ENCODE measurements around the gene ZNF175.

The ZNF175 gene

DNA sequence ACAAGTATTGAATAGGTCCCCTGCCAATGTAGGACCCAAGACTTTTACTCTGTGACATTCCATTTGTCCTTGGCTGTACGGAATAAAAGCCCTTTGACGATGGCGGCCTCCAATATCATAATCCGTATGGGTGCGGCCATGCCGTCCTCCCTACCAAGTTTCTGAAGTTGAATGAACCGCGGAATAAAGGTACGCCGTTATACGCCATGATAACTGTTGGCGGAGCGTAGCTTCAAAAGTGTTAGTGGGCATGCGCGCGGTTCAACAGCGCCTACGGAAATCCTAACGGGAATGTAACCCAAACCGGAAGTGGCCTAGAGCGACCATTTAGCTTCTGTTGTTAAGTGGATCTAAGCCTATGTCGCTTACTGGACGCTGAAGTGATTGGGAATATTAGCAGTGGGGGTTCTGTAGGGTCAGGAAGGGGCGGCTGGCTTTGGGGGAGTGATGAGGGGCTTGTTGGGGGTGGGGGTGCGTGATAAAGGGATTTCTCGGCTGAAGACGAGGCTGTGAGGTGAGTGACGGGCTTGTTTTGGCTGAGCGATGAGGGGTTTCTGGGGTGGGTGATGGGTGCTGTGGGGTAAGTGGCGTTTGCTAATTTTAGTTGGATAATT is at the start of gene ZNF175:
Gene ZNF175 (plus strand): TSS at position 322 of the 614 bp plus-strand sequence. CDS start 2,047 bp downstream, outside the sequence.
- DNase-seq (ENCODE audit: low read depth) = peak; percentile 78

DNA sequence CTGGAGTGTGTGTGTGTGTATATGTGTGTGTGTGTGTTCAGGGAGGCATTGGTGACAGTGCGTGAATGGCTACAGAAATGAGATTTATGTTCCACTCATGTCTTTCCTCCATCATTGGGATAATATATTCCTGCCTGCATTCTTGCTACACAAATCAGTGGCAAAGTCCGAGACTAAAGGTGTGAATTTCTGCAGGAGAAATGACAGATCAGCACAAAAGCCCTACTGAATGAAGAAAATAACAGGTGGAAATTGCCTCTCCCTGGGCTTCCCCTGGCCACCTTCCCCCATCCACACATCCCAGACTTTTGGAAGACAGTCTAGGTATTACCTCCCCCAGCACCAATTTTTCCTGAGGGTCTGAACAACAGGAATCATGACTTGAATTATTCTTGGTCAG is 49.7 kb upstream of the ZNF175 start:
- no peak for DNase-seq (ENCODE audit: low read depth)

DNA sequence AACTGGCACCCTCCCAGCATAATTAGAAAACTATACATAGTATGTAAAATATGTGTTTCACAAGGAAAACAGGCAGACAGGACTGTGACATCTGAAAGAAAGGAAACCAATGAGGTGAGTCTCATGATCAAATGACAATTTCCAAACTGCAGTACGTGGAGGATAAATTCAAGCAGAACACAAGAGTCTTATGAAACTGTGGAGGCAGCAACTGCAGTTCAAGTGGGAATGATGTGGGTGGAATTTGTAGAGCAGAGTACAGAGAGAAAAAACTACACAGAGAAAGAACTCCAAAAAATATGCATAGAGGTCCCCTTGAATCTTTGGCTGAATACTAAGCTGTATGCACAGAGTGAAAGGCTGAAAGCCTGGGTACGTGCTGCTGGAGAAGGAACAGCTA is 49.3 kb upstream of the ZNF175 start:
- DNase-seq (ENCODE audit: low read depth) = no peak

DNA sequence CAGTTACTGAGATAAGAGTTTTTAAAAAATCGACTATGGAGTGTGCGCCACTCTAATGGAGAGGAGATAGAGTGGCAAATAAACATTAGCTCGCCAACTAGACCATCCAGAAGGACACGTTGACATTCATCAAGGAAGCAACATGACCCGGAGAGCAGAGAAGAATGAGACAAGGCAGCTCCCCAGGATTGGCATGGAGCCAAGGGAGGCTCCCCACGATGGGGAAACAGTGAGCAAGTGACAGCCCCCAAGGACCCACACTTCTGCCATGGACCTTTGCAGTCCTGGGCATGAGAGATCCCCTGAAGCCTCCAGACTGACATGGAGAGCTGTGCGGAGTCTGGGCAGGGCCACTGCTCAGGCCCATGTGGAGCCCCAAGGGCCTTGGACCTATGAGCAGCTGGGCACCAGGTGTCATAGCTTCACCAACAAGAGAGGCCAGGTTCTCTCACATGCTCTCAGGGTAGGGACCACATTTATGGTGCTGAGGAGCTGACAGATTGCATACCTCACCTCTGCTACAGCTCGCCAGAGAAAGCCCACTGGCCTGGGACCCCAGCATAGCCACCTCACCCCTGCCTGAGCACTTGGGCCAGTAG is 46.3 kb upstream of the ZNF175 start:
- DNase-seq (ENCODE audit: low read depth) = no peak

DNA sequence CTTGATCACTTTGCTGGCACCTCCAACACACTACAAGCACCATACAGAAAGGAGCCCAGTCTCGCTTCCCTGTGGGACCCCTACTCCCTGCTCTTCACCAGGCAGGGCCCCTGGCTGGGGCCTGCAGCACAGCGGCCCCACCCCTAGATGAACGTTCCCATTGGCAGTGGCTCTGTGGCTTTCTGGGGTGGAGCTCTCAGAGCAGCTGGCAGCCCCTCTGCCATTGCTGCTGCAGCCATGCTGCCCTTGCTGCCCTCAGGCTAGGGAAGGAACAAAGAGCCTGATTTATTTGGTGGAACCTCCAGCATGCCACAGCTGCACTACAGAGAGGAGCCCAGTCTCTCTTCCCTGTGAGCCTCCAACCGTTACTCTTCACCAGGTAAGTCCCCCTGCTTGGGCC is 45.4 kb upstream of the ZNF175 start:
- no peak for DNase-seq (ENCODE audit: low read depth)

DNA sequence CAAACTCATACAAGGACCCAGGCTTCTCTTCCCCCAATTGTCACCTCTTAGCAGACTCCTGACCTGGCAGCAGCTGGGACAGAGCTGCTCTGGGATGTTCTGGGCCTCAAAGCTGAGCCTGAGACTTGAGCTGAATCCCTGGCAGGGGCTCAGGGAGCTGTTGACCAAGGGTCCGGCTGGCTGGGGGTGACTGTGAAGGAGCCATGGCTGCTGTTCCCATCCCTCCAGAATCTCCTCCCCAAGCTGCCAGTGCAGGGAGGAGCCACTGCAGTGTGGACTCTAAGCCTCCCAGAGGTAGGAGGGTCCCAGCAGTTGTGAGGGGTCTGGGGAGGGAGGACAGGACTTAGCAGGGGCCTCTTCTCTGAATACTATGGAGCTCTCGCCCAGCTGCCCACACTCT is 41.8 kb upstream of the ZNF175 start:
- no peak for DNase-seq (ENCODE audit: low read depth)

DNA sequence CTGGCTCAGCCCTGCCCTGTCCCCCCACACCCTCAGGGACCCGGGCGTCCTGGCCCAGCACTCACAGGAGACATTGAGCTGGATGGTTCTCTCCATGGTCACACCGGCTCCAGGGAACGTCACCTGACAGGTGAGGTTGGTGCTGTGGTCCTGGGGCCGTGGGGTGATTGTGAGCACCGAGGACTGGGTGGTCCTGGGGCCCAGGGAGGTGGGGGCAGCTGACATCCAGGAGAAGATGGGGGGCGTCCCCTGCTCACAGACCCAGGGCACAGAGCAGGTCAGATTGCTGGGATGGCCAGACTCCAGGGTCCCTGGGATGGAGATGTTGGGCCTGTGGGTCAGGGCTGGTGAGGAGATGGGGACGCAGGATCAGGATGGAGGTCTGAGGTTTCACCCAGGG is 40.5 kb upstream of the ZNF175 start:
- DNase-seq (ENCODE audit: low read depth) = no peak

DNA sequence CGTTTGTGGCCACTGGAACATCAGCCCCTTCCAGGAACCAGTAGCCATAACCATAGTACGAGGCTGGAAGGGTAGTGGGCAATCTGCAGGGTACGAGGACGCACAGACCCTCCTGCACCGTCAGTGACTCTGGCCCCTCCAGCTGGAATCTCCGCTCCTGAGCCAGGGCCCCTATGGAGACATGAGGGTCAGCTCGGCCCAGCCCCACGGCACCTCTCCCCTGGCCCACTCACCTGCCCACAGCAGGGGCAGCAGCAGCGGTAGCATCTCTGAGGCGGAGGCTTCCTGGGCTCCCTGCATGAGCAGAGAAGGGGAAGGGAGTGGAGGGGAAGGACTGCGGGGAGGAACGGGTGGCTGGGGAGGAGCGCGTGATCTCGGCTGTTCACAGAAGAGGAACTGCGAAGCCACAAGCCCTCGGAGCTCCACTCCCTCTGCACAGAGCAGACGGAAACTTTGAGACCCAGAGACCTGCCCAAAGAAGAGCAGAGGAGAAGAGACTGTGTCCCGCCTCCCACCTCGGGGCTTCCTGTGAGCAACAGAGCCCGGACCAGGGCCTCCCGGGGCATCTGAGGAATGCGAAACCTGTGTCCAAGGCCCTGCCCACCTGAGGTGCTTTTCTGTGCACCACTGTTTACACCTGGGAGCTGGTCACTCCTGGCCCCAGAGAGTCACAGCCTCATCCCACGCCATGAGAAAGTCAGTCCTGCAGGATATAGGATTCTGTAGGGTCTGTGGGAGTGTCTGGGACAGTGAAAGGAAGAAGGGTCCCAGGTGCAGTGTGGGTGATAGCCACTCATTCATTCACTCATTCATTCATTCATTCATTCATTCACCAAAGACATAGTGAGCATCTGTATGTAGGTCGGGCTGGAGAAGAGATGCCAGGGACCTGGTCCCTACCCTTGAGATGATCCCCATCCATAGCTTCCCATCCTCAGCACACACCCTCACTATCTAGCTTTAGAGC is 39.5 kb upstream of the ZNF175 start, which contains the start of gene SIGLEC6:
Gene SIGLEC6 (minus strand): TSS at position 322 of the 967 bp plus-strand sequence. CDS start 22 bp downstream, at position 300.
- no peak for DNase-seq (ENCODE audit: low read depth)

DNA sequence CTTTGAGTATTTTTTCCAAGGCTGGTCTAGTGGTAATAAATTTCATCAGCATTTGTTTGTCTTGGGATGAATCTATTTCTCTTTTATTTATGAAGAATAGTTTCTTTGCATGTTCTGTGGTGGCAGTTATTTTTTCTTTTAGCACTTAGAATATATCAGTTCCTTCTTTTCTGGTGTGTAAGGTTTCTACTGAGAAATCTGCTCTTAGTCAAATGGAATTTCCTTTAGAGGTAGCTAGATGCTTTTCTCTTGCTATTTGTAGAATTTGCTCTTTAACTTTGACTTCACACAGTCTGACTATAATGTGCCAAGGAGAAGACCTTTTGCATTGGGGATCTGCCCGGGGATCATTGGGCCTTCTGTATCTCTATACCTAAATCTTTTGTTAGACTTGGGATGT is 35.5 kb upstream of the ZNF175 start:
- no peak for DNase-seq (ENCODE audit: low read depth)

DNA sequence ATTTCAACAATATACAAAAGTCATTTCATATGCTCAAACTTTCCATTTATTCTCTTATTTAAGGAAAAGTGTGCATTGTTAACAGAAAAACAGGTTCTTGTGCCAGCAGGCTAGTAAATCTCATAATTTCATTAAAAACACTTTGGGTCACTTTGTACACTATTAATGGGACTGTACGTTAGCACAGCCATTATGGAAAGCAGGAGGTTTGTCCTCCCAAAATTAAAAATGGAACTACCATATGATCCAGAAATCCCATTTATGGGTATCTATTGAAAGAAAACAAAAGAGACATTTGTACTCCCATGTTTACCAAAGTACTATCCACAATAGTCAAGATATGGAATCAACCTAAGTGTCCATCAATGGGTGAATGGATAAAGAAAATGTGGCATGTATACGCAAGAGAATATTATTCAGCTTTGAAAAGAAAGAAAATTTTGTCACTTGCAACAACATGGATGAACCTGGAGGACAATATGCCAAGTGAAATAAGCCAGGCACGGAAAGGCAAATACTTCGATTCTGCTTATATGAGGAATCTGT is 31.2 kb upstream of the ZNF175 start:
- no peak for DNase-seq (ENCODE audit: low read depth)

DNA sequence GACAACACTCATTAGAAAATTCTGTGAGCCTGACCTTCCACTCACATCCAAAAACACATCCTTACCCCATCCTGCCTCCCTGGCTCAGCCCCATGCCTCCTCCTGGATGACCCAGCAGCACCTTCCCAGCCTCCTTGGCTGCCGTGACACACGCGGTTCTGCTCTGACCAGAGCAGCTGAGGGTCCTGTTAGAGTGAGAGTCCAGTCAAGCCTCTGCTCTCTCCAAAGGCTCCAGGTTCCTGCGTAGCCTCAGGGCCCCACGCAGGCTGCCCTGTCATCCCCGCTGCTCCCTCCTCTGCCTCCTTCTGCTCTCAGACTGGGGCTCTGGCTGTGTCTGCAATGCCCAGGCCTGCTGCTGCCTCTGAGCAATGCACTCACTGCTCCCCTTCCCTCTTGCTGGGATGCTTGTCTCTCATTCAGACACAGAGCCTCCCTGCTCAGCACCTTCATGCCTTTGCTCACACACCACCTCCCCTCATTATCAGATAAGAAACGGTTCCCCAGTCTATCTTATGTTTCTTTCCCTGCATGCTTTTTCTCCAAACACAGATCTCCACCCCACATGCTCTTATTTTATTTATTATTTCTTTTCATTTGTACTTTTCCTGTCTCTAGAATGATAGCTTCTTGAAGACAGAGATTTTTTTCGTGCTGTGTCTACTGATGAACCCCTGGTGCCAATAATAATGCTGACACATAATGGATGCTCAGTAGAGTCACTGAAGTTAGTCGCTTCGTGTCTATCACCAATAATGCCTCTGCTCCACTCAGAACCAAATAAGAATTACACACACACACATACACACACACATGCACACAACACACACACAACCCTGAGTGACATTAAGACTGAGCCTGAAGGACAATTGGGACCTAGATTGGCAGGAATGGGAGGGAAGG is 29.4 kb upstream of the ZNF175 start:
- DNase-seq (ENCODE audit: low read depth) = no peak

DNA sequence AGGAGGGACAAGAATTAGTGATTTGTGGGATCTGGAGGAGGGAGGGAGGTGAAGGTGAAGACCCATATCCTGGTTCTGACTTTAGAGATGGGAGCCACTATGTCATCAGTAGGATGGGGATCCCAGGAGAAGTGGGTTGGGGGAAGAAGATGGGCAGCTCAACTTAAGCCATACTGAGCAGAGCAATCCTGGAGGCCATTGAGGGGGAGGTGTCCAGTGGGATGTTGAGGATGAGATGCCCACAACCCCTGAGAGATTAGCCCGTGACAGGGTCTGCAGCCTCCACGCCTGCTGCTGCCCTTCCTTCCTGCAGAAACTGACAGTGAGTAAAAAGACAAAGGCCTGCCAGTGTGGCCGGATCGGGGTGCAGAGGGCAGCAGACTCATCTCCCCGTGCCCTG is 28.4 kb upstream of the ZNF175 start:
- no peak for DNase-seq (ENCODE audit: low read depth)

DNA sequence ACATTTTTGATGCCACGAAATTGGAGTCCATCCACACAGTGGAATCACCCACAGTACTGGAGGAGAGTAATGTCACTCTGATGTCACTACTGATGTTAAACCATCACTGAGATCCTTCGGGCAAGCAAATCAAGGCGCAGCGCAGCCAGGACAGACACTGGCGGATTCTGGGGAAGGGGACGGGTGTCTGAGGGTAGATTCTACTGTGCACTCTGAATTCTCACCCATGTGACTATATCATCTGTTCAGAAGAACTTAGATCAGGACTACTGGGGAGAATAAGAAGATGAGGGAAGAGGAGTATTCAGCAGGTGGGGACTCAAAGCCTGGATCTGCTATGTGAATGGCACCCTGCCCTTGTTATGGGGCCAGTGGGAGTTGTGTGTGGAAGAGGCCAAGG is 27.0 kb upstream of the ZNF175 start:
- DNase-seq (ENCODE audit: low read depth) = no peak

DNA sequence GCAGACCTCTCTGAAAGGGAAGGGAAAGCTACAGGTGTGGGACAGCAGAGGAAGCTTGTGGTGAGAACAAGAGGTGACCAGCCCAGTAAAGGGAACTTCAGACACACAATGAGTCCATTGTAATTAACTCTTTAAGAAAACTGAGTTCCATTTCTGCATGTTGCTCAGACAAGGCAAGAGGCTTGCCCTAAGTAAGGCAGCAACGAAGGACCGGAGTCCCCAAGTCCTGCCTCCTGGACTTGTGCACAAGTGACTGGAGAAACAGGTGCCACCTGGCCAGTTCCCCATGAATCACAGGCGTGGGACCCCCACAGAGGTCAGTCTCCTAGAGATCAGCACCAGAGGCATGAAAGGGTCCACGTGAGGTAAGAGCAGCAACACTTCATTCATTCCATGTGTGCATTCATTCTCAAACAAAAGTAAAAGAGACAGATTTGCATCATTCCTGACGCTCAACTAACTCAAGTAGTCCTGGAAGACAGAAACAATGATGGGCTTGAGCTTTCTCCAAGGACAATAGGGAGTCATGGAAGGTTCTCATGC is 24.9 kb upstream of the ZNF175 start:
- DNase-seq (ENCODE audit: low read depth) = no peak

DNA sequence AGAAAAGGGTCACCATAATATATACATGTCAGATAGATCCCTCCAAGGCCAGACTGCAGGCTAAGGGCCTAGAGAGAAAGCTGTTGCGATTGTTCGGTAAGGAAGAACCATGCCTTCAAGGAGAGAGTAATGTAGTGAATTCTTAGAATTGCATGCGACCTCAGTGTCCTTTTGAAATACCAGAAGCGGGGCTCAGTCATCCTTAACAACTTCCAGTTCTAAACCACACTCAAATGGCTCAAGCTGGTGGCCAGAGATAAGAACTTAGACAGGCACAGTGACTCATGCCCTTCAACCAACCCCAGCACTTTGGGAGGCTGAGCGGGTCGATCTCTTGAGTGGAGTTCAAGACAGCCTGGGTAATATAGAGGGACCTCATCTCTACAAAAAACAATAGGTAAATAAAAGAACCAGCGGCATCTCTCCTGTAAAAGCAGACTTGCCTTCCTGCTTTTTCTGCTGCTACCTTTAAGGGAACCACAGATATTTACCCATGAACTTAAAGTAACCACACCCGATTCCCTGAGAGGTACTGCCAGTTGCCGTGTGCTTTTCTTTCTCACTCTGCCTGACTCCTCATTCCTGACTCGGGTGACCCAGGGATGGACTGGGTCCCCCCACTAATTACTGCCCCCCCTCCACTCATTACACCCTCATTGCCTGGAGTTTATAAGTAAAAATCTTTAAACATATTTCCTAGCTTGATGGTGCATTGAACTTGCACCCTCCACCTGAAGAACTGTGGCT is 24.3 kb upstream of the ZNF175 start:
- DNase-seq (ENCODE audit: low read depth) = no peak

DNA sequence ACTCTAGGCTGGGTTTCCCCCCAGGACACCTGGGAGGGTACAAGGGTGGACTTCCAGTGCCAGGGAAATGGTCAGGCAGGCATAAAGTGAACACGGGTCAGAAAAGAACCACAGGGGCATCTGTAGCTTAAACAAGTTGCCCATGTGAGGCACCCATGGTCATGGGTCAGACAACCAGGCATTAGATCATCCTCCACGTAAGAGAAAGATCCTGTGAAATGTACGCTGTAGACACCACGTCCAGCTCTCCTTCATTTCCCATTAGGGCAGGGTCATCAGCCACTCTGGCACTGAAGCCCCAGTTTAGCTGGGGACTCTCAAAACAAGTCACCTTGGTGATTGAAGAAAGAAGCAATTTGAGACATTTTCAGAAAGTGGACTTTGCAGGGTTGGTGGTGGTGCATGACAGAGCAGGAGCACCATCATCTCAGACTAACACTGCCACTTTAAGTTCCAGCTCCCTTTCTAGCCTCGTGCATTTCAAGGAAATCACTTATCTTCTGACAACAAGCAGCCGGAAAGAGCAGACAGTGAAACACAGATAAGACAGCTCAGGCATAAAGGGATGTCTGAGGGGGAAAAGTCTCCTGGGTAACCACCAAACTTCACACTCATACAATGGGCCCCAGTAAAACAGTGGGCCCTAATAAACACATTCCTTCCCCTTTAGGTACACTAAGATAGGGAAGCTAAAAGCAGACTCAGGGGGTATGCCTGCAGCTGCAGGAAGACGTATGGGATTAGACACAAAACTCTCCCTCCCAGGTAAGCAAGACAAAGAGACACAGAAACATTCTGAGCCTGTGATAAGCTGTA is 23.5 kb upstream of the ZNF175 start:
- no peak for DNase-seq (ENCODE audit: low read depth)

DNA sequence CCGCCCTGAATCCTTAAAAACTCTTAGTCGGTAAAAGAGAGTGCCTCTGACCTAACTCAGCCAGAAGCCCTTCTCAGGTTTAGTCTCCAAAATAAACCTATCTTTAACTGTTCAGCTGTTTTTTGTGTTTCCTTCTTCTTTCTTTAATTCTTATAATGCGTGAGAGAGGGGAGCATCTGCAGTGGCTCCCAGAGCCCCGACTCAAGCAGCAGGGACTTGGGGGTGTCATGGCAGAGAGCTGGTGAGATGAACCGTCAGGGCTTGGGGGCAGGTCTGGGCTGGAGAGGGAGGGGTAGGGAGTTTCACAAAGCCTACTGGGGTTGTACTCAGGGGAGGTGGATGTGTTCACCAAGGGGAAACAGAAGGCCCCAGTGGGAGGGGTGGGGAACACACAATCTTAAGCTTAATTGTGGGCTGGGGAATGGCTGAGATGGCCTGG is 22.9 kb upstream of the ZNF175 start:
- DNase-seq (ENCODE audit: low read depth) = no peak

DNA sequence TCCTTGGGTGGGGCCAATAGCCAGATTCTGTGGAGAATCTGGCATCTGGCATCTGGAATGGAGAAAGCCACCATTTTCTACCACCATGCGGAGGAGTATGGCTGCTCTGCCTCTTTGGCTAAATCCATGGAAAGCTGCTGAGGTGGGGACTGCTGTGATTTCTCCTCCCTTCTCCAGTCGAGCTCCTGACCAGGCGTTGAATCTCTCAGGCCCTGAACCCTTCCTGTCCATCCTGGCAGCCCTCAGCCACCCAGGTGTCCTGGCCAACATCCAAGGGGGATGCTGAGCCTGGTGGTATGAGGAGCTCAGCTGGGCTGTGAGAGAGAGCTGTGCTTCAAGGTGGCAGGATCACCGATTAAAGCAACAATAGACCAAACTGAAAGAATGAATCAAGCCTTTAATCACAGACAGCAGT is 22.2 kb upstream of the ZNF175 start:
- no peak for DNase-seq (ENCODE audit: low read depth)

DNA sequence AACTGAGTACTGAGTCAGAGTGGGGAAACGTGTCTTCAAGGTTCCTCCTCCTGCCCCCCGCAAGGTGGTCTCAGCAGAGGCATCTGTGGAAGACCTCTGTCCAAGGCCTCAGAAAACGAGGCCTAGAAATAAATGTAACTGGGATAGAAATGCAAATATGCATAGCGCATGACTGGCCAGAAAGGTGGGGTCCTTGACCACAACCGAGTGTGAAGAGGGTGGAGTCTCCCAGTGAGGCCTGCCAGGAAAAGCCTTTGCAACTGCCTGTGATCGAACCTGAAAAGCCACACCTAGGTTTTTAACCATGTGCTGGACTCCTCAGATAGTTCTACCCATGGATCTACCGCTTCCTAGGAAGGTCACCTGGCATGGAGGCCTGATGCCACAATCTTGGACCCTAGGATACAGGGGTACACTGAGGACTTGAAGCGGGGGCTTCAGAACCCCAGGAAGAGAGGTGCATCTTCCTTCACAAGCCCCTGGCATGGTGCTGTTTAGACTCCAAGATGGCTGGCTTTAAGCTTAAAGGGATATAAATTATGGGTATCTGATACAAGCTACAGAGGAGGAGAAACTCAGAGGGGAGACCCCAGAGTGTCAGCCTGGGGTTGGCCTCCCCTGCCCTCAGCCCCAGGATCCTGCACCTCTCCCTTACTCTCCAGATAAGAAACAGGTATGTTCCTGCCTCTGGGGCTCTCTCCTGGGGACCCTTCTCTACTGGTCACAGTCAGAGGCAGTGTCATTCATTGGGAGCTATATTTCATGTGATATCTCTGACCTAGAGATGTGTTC is 21.4 kb upstream of the ZNF175 start:
- DNase-seq (ENCODE audit: low read depth) = no peak
